ENCODE results near the gene PITPNC1.
"Not testable (repeated sequence)": the region's sequence is repeated elsewhere in the genome, so short reads cannot be mapped to it uniquely, and the experiment has no call there.

PITPNC1 gene

GRCh38 chr17:67578679-67579405 lies 201.8 kb downstream of the PITPNC1 start:
- DNase-seq (ENCODE audit: low spot score): not testable (repeated sequence)

- DNase-seq (ENCODE audit: low spot score): no peak
Observed at GRCh38 chr17:67582673-67583081, 205.6 kb downstream of the PITPNC1 start.

GRCh38 chr17:67585077-67585602 lies 208.1 kb downstream of the PITPNC1 start:
- no peak for DNase-seq (ENCODE audit: low spot score)

- no peak for DNase-seq (ENCODE audit: low spot score)
Observed at GRCh38 chr17:67588326-67588725, 211.2 kb downstream of the PITPNC1 start.

GRCh38 chr17:67594115-67594880 lies 217.2 kb downstream of the PITPNC1 start:
- DNase-seq (ENCODE audit: low spot score): no peak

- no peak for DNase-seq (ENCODE audit: low spot score)
Observed at GRCh38 chr17:67600408-67600807, 223.3 kb downstream of the PITPNC1 start.

- no peak for DNase-seq (ENCODE audit: low spot score)
Observed at GRCh38 chr17:67601897-67602296, 224.8 kb downstream of the PITPNC1 start.

GRCh38 chr17:67602444-67602843 lies 225.4 kb downstream of the PITPNC1 start:
- no peak for DNase-seq (ENCODE audit: low spot score)

- DNase-seq (ENCODE audit: low spot score): peak; percentile 48
Observed at GRCh38 chr17:67602974-67603373, 225.9 kb downstream of the PITPNC1 start.

- no peak for DNase-seq (ENCODE audit: low spot score)
Observed at GRCh38 chr17:67605256-67605912, 228.3 kb downstream of the PITPNC1 start.

- no peak for DNase-seq (ENCODE audit: low spot score)
Observed at GRCh38 chr17:67606471-67606870, 229.4 kb downstream of the PITPNC1 start.

- no peak for DNase-seq (ENCODE audit: low spot score)
Observed at GRCh38 chr17:67606896-67607604, 230.0 kb downstream of the PITPNC1 start.

GRCh38 chr17:67610061-67610460 lies 233.0 kb downstream of the PITPNC1 start:
- no peak for DNase-seq (ENCODE audit: low spot score)

- DNase-seq (ENCODE audit: low spot score): no peak
Observed at GRCh38 chr17:67613961-67614360, 236.9 kb downstream of the PITPNC1 start.

GRCh38 chr17:67615011-67615561 lies 238.0 kb downstream of the PITPNC1 start:
- no peak for DNase-seq (ENCODE audit: low spot score)

GRCh38 chr17:67615736-67616135 lies 238.7 kb downstream of the PITPNC1 start:
- no peak for DNase-seq (ENCODE audit: low spot score)

- DNase-seq (ENCODE audit: low spot score): no peak
Observed at GRCh38 chr17:67617304-67617899, 240.3 kb downstream of the PITPNC1 start.

- no peak for DNase-seq (ENCODE audit: low spot score)
Observed at GRCh38 chr17:67619555-67619954, 242.5 kb downstream of the PITPNC1 start.

- DNase-seq (ENCODE audit: low spot score): no peak
Observed at GRCh38 chr17:67620088-67620487, 243.0 kb downstream of the PITPNC1 start.

GRCh38 chr17:67620636-67621035 lies 243.6 kb downstream of the PITPNC1 start:
- DNase-seq (ENCODE audit: low spot score): no peak

GRCh38 chr17:67623767-67624166 lies 246.7 kb downstream of the PITPNC1 start:
- no peak for DNase-seq (ENCODE audit: low spot score)

Data from CD4-positive, alpha-beta T cell treated with Interleukin-6 at 100 ng/mL for 8 hours (primary cell).